ENCODE measurements around the gene NR3C2.

Gene NR3C2

GRCh38 chr4:148435654-148436406, 6.4 kb downstream of the NR3C2 start:
- Histone ChIP-seq H3K36me3 (ENCODE audit: insufficient read depth) (no peaks in the 10 kb centered on the region), H2AFZ (ENCODE audit: low read depth) (no peak overlapping the region), H3K4me1 (ENCODE audit: low read depth, poor library complexity, severe bottlenecking) (peaks cover 38% of the 10 kb centered on the region), H3K27ac (no peak overlapping the region), H3K79me2 (ENCODE audit: insufficient read depth, low read depth) (no peaks in the 10 kb centered on the region; the same call in 1 of the 2 replicates), H4K20me1 (ENCODE audit: insufficient read depth) (no peaks in the 10 kb centered on the region), H3K9ac (no peak overlapping the region), H3K4me2 (no peak overlapping the region; the same call in 1 of the 2 replicates), H3K4me3 (IDR thresholded peaks at IDR 0.05; ENCODE audit: insufficient read depth, low read depth, low read length) (no peak overlapping the region), H3K27me3 (ENCODE audit: insufficient read depth, low read depth) (no peaks in the 10 kb centered on the region)
- TF ChIP-seq CTCF (conservative IDR thresholded peaks at IDR 0.05; ENCODE audit: low read depth, low read length): no peak

- TF ChIP-seq CTCF (conservative IDR thresholded peaks at IDR 0.05; ENCODE audit: low read depth, low read length): no peak
- H3K79me2 ChIP-seq (ENCODE audit: insufficient read depth, low read depth): no peaks in the 10 kb centered on the region; the same call in 1 of the 2 replicates
- H3K4me3 ChIP-seq (IDR thresholded peaks at IDR 0.05; ENCODE audit: insufficient read depth, low read depth, low read length): no peak overlapping the region
- no peaks in the 10 kb centered on the region for H3K27me3 ChIP-seq (ENCODE audit: insufficient read depth, low read depth)
- peak overlapping the region; percentile 62 for H3K4me2 ChIP-seq
- H2AFZ ChIP-seq (ENCODE audit: low read depth): no peak overlapping the region
- H3K36me3 ChIP-seq (ENCODE audit: insufficient read depth): no peaks in the 10 kb centered on the region
- no peak overlapping the region for H3K9ac ChIP-seq
- H3K27ac ChIP-seq: peak overlapping the region; percentile 3; the same call in 1 of the 2 replicates
- peaks cover 38% of the 10 kb centered on the region for H3K4me1 ChIP-seq (ENCODE audit: low read depth, poor library complexity, severe bottlenecking)
- H4K20me1 ChIP-seq (ENCODE audit: insufficient read depth): no peaks in the 10 kb centered on the region
These were observed 8.0 kb downstream of the NR3C2 start for GRCh38 chr4:148434075-148434773.

- Histone ChIP-seq H3K27ac (no peak overlapping the region), H2AFZ (ENCODE audit: low read depth) (no peak overlapping the region), H3K4me2 (no peak overlapping the region), H4K20me1 (ENCODE audit: insufficient read depth) (no peaks in the 10 kb centered on the region), H3K79me2 (ENCODE audit: insufficient read depth, low read depth) (no peaks in the 10 kb centered on the region; the same call in 1 of the 2 replicates), H3K27me3 (ENCODE audit: insufficient read depth, low read depth) (no peaks in the 10 kb centered on the region), H3K4me1 (ENCODE audit: low read depth, poor library complexity, severe bottlenecking) (peaks cover 38% of the 10 kb centered on the region), H3K9ac (no peak overlapping the region), H3K36me3 (ENCODE audit: insufficient read depth) (no peaks in the 10 kb centered on the region), H3K4me3 (IDR thresholded peaks at IDR 0.05; ENCODE audit: insufficient read depth, low read depth, low read length) (no peak overlapping the region)
- no peak for TF ChIP-seq CTCF (conservative IDR thresholded peaks at IDR 0.05; ENCODE audit: low read depth, low read length)
These were observed 10.8 kb downstream of the NR3C2 start for GRCh38 chr4:148431401-148431800.

GRCh38 chr4:148430854-148431253, 11.4 kb downstream of the NR3C2 start:
- Histone ChIP-seq H4K20me1 (ENCODE audit: insufficient read depth) (no peaks in the 10 kb centered on the region), H3K4me3 (IDR thresholded peaks at IDR 0.05; ENCODE audit: insufficient read depth, low read depth, low read length) (no peak overlapping the region), H3K4me2 (no peak overlapping the region), H2AFZ (ENCODE audit: low read depth) (no peak overlapping the region), H3K4me1 (ENCODE audit: low read depth, poor library complexity, severe bottlenecking) (peaks cover 37% of the 10 kb centered on the region), H3K27ac (no peak overlapping the region), H3K36me3 (ENCODE audit: insufficient read depth) (no peaks in the 10 kb centered on the region), H3K9ac (no peak overlapping the region), H3K79me2 (ENCODE audit: insufficient read depth, low read depth) (no peaks in the 10 kb centered on the region; the same call in 1 of the 2 replicates), H3K27me3 (ENCODE audit: insufficient read depth, low read depth) (no peaks in the 10 kb centered on the region)
- no peak for TF ChIP-seq CTCF (conservative IDR thresholded peaks at IDR 0.05; ENCODE audit: low read depth, low read length)

All from KMS-11 (cell line).